Right ventricle myocardium inferior (tissue), 1 donor: Measurements from ENCODE around the gene DDX55. TPM values are rescaled to one million over a fixed set of nuclear protein-coding genes. Genes with fewer than 3 reads are reported as not detected.
"Not testable (repeated sequence)": the region's sequence is repeated elsewhere in the genome, so short reads cannot be mapped to it uniquely, and the experiment has no call there.

Experiments
- ATAC-seq: fragments of 200-7000 bp; cut with Tn5 transposase; one replicate; pipeline ENCODE4 v1.9.1; 2020; ENCODE audit warnings: mild to moderate bottlenecking, moderate library complexity
- DNase-seq: peaks from one replicate; pipeline ENCODE4 v3.0.0; 2021; ENCODE audit errors: missing footprints
- intact Hi-C: fragments of 100-400 bp; cut with DNase I; formaldehyde crosslinking; loops from one replicate; pipeline ENCODE4 v1.11.0; 2022
- total RNA-seq: library from RNA; stranded (reverse); fragmentation: NEBNext Ultra II Directional; extraction: Animal tissue kit (Norgen Biotek cat#: 25700); gene quantifications from one replicate; pipeline ENCODE4 v1.2.1, GENCODE V29; 2021
- donor health status: DM: no; HTN: yes; CAD: no; lungs with severe emphysema.

Gene DDX55
- total RNA-seq, 1 donor from 2014 or later, result 4.9 TPM

DNA sequence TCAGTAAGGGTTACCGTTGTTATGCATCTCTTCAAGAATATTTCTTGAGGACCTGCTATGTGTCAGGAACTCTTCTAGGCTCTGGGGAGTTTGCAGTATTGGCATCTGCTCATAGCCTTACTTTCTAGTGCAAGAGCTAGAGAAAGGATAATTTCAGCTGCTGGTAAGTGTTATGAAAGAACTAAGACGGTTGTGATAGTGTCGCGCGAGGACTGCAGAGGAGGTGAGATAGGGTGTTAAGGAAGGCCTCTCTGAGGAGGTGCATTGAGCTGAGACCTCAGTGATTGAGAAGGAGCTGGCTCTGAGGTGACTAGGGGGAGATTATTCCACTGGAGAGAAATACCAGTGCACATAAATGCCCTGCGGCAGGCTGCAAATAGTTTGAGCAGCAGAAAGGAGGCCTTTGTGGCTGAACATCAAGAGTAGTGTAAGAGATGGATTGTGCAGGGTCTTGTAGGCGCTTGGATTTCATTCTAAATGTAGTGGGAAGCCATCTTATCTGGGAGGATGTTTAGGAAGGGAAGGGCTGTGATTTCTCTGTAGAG lies 824 bp downstream of the DDX55 start:
- DNase-seq, result no peak
- no peak for ATAC-seq
- intact Hi-C loops, result no loop called here

DNA sequence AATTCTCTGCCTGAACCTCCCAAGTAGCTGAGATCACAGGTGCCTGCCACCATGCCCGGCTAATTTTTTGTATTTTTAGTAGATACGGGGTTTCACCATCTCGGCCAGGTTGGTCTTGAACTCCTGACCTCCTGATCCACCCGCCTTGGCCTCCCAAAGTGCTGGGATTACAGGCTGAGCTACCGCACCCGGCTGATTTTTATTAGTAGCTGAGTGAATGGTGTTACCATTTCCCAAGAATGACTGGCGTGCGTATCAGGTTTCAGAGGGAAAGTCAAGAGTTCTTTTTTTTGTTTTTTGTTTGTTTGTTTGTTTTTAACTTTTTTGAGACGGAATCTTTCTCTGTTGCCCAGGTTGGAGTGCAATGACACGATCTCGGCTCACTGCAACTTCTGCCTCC lies 1.6 kb downstream of the DDX55 start:
- intact Hi-C loops, DNase-seq, ATAC-seq: not testable (repeated sequence)

DNA sequence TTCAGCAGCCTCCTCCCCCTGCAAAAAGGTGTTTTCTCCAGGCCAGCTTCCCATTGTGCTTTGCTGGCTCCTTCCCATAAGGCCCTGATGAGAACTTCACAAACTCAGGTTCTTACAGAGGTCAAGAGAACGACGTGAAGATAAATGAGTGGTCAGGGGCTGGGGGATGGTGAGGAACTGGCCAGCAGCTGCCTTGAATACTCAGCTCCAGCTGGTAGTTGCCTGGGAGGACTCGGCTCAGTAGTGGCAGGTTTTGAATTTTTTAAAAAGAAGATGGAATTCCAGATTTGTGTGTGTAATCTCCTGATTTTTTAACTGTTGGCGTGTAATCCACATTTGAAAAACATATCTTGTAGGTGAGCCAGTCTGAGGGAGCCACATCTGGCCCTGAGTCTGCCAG lies 5.9 kb downstream of the DDX55 start:
- intact Hi-C loops, result no loop called here
- ATAC-seq (no peak), DNase-seq (no peak)

DNA sequence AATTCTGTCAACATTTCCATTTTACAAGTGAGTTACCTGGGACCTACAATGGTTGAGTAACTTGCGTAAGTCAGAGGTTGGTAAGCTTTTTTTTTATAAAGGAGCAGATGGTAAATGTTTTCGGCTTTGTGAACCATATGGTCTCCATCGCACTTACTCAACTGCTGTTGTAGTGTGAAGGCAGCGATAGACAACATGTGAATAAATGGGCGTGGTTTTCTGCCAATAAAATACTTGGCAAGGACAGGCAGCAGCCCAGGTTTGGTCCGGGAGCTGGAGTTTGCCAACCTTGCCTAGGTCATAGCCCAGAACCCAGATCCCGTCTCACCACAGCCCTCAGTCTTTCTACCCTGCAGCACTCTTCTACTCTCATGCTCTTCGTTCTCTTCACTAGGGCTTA lies 6.3 kb downstream of the DDX55 start:
- intact Hi-C loops, result no loop called here
- no peak for DNase-seq
- no peak for ATAC-seq

DNA sequence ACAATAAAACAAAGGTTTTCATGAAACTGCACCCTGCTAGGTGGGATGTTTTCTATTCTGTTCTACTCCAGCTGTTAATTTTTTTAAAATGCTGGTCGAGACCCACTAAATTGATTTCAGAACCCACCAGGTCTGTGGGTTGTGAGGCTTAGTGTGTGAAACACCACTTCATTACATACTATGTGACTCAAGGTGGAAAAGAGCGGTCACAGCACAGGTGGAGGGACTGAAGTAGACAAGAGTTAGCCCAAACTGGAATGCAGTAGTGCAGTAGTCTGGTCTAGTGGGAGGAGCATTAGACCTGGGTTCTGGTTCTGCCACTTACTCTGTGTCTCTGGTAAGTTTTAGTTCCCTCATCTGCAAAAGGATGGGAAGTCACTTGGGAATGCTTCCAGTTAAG lies 12.2 kb downstream of the DDX55 start:
- DNase-seq (no peak), ATAC-seq (no peak)
- intact Hi-C loops, result no loop called here

DNA sequence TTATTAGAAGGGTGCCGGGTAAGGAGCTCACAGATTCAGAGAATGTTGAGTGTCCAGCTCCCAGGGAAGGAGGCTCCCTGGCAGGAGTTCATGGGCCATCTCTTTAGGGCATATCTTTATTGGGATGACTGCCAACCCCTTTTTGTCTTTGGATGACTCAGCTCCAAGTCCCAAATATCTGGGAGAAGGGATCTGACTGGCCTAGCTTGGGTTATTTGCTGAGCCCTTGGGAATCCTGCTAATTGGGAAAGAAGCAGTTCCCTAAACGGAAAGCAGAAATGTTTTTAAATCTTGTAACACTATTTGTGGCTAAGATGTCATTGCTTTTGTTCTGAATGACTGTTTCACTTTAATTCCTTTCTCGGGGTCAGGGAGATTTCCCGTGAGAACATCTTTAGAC lies 12.6 kb downstream of the DDX55 start:
- no peak for ATAC-seq

DNA sequence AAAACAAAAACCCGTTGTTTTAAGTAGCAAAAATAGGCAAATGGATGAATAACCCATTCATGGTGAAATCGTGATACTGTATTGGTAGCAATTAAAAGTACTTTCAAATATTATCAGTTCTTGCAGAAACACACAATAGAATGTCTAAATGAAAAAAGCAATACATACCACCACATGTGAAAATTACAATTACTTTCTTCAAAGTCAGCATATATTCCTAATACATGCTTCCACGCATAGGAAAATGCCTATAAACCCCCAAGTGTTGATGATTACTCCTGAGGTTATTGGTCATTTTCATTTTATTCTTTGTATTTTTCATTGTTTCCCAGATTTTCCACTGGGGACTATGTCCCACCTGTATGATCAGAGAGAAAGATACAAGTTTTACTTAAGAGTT lies 15.2 kb downstream of the DDX55 start:
- ATAC-seq (no peak), DNase-seq (no peak)
- intact Hi-C loops, result no loop called here

More for the DNA sequence above, 12.6 kb downstream of the DDX55 start:
- no peak for DNase-seq
- intact Hi-C loops, result no loop called here

DNA sequence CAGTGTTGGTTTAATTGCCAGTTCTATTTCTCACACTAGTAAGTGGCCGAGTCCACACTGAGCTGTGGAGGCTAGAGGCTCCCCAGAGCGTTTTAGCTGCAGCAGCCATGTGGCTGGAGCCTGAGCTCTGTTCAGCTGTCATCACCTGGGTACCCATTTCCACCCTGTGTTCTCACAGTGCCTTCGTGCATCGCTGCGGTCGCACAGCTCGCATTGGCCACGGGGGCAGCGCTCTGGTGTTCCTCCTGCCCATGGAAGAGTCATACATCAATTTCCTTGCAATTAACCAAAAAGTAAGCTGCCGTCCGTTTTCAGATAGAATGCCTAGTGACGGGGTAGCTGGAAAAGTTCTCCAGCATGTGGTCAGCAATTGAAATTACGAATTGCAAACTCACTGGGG lies 15.7 kb downstream of the DDX55 start:
- ATAC-seq, result no peak
- intact Hi-C loops, result no loop called here

DNA sequence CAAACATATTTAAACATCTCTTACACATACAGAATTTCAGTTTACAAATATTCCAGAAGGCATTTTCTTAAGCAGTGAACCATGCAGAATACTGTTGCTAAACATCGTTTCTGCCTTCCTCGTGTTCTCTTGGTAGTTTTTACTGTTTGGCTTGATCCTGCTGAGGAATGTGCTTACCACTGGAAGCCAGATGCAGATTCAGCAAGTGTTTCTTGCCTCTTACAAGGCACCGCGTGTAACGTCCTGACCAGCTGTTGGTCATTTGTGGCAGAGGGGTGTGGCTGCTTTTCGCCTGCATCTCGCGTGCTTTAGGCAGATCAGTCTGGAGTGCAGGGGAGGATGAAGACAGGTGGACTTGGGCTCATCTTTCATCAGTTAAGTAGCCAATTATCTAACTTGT lies 19.2 kb downstream of the DDX55 start:
- ATAC-seq (no peak), DNase-seq (no peak)
- intact Hi-C loops, result no loop called here

More for the DNA sequence above, 15.7 kb downstream of the DDX55 start:
- no peak for DNase-seq

DNA sequence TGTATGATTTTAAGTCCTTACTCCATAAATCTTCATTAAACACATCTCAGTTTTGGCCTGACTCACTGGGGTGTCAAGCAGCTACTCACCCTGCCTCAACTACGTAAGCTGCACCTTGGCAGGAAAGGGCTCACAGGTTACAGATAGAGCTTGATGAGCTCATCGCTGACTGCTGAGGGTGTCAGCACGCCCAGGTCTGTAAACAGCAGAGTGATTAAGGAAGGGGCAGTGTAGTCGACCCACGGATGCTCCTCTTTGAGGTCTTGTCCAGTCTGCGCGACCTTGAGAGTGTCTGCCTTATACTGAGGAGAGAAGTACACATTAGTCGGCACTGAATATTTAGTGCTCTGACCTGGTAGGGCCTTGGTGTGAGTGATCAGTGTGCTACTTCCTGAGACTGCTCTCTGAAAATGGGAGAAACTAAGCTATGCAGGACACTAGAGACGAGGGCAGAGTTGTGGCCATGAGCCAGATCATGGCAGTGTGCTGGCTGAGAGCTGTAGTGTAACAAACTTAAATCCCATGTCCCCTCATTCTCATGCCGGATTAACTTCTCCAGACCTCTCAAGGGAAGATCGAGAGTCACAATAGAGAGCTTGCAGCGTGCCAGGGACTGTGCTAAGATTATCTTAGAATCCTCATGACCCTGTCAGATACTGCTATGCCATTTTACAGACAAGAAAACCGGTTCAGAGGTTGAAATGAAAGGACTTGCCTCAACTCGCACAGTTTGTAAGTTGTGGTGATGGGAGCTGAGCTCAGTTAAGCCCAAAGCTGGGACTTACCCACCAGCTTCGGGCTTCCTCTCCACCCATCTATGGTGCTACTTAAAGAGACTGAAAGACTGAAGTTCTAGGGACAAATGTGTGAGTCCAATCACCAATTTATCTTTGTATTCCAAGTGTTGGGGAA lies 20.0 kb downstream of the DDX55 start:
- ATAC-seq (no peak), DNase-seq (no peak)
- intact Hi-C loops, result no loop called here

DNA sequence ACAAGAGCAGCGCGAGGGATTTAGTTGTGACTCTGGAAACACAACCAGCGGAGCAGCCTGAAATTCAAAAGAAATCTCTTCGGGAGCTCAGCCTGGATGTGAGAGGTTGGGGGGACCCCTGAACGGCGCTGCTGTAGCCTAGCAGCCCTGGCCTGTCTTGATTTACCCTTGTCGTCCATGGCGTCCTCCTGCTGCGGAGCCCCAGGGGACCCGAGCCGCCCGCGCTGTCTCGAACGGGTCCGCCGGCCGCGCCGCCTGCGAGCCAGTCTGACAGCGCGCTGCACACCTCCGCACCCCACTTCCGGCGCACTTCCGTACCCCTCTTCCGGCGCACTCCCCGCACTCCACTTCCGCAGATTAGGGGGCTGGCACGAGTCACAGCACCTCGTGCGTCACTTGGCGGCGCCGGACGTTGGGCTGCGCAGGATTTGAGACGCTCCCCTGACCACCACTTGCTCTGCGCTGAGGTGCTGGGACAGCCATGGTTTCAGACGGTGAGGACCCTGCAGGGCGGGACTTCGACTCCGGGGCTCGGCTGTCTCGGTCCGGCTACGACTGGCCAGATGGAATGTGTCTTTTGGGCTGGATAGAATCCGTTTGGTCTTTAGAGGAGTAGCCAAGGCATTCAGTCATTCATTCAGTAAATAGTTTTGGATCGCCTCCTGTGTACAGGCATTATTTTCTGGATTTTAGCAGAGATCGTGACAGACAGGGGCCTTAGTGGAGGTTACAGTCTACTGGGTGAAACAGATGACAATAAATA lies 31.7 kb downstream of the DDX55 start, which contains the start of the genes EIF2B1 and GTF2H3:
EIF2B1 (minus strand) TSS at position 308 of the 763 bp plus-strand sequence; CDS start at position 179, 129 bp downstream.
GTF2H3 (plus strand) TSS at position 451 of the 763 bp plus-strand sequence; CDS start at position 482, 31 bp downstream.
- ATAC-seq (peak; percentile 98), DNase-seq (peak; percentile 97)
- intact Hi-C loops, result no loop called here

DNA sequence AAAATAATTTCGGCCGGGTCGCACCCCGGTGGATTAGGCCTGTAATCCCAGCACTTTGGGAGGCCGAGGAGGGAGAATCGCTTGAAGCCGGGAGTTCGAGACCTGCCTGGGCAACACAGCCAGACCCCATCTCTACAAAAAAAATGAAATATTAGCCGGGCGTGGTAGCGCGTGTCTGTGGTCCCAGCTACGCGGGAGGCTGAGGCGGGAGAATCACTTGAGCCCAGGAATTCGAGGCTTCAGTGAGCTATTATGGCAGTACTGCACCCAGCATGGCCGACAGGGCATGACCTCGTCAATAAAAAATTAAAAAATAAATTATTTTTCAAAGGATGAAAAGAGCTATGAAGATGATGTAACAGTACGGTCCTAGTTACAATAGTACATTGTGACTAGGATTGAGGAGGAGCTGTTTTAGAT lies 32.3 kb downstream of the DDX55 start:
- DNase-seq (no peak), ATAC-seq (no peak)
- intact Hi-C loops, result no loop called here

DNA sequence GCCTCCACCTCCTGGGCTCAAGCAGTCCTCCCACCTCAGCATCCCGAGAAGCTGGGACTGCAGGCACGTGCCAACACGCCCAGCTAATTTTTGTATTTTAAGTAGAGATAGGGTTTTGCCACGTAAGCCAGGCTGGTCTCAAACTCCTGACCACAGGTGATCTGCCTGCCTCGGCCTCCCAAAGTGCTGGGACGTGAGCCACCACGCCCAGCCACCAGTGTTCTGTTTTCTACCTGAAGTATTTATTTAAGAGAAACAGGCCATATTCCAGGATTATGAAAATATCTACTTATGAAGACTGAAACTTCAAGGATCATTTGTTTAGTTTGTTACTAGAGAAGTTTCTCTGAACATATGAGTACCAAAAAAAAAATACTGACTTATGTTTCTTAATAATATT lies 42.0 kb downstream of the DDX55 start:
- intact Hi-C loops, result no loop called here
- no peak for DNase-seq
- no peak for ATAC-seq

DNA sequence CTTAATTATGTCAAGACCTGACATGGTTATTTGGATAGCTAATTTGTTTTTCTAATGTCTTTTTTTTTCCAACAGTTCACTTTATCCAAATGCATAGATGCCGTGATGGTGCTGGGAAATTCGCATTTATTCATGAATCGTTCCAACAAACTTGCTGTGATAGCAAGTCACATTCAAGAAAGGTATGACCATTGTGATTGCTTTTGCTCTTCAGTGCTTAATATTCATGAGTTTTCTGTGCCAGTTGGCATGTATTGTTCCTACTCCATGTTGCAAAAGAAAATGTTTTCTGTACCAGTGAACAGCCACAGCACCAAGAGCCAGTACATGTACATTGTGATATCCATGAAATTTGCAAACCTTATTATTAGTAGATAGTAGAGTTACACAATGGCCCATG lies 43.5 kb downstream of the DDX55 start:
- ATAC-seq, result no peak
- no peak for DNase-seq
- intact Hi-C loops, result no loop called here

DNA sequence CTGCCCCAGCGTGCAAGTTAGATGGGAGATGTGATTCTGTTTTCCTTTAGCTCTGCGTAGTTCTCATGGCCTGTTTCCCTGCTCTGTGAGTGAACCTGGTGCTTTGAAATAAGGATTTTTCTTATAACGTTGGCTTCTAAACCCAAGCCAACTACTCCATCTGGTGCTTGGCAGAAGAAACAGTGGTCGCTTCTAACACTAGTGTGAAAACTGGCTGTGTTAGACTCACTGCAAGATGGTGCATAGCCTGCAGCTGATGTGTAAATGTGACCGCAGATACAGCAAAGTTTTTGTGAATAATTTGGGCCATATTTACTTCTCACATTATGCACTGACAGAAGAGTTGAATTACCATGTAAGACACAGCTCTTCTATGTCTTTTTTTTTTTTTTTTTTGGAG lies 44.0 kb downstream of the DDX55 start:
- no peak for DNase-seq
- no peak for ATAC-seq
- intact Hi-C loops, result no loop called here

DNA sequence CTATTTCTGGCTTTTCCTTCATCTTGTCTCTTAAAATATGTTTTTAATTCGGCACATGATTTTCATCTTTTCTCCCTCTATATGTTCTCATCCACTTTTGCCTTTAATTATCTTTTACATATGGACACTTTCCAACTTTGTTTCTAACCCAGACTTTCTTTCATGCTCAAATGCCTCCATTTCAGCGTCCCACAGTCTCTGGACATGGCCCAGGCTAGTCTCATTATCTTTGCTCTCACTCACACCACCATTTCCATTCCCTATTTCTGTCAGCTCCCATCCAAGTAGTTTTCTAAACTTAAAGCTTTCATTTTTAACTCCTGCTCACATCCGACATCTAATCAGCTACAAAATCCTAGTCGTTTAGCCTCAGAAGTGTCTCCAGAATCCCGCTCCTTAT lies 46.5 kb downstream of the DDX55 start:
- ATAC-seq (no peak), DNase-seq (no peak)
- intact Hi-C loops, result no loop called here

DNA sequence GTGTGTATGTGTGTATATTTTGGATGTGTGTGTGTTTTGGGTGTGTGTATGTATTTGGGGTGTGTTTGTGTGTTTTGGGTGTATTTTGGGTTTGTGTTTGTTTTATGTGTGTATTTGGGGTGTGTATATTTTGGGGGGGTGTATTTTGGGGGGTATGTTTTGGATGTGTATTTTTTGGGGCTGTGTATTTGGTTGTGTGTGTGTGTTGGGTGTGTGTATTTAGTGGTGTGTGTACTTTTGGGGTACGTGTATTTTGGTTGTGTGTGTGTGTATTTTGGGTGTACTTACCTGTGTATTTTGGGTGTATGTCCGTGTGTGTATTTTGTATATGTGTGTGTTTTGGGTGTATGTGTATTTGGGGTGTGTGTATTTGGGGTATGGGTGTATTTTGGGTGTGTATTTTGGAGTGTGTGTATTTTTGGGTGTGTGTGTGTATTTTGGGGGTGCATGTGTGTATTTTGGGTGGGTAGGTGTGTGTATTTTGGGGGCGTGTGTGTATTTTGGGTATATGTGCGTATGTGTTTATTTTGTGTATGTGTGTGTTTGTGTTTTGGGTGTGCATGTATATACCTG lies 52.3 kb downstream of the DDX55 start:
- DNase-seq (no peak), ATAC-seq (no peak)
- intact Hi-C loops, result no loop called here

DNA sequence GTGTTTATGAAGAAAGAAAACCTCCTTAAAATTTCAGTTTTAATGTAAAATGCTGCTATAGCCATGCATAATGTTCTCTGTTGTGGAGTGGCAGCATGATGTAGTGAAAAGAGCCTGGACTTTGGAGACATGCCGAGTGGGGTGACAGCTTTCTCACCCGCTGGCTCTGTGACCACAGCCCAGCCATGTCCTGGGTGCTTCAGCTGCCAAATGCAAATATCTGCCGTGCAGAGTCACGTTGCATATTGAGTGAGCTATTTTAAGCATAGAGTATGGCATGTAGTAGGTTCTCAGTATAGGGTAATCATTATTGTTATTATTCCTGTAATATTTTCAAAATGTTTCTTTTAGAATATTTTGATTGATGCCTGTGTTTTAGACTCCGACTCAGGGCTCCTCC lies 53.5 kb downstream of the DDX55 start:
- DNase-seq (no peak), ATAC-seq (peak; percentile 84)
- intact Hi-C loops, result no loop called here

DNA sequence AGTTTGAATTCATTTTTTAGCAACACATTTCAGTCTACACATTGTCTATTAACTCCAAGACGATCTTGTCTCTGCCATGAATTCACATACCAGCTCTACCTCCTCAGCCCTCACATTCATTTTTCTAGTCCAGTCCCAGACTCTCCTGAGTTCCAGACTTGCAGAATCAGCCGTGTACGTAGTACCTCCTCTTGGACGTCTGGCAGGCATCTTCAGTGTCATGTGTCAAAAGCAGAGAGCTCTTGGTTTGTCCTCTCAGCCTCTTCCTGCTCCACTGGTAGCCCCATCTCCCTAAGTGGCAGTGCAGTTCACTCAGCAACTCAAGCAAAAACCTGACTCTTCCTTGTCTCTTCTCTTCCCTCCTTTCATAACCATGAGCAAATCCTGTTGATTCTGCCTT lies 54.5 kb downstream of the DDX55 start:
- peak; percentile 39 for ATAC-seq
- no peak for DNase-seq
- intact Hi-C loops, result no loop called here
